HEK293 (cell line): Measurements from ENCODE around the gene IL9.

ENCODE experiments used
- CTCF ChIA-PET: fragments of 350-600 bp; formaldehyde crosslinking; extraction: SDS; loops from one replicate; lab custom pipeline; 2021; ENCODE audit warnings: antibody characterized with exemption; lab: Yijun Ruan, JAX
- POLR2A ChIA-PET: fragments of 300-600 bp; formaldehyde crosslinking; extraction: SDS; loops from one replicate; lab custom pipeline; 2020; ENCODE audit warnings: antibody characterized with exemption, inconsistent platforms; lab: Yijun Ruan, JAX
- H3K27ac ChIP-seq: fragments of 200-500 bp; sonication (Bioruptor generic); 2 replicates; pipeline ENCODE4 v1.5.1; 2014; ENCODE audit warnings: low read depth, low read length, control low read depth, inconsistent platforms; ENCODE audit errors: extremely low read depth
- H3K36me3 ChIP-seq, 2 experiments: fragments of 200-500 bp in 1 of 2; sonication (Bioruptor generic) in 1 of 2; 1 replicate in 1 of 2; 2 replicates in 1 of 2; pipeline ENCODE4 v1.5.1; 2014 to 2017; ENCODE audit warnings: inconsistent platforms in 2 of 2, low read length in 2 of 2; ENCODE audit not compliant: control insufficient read depth in 2 of 2, insufficient read depth in 1 of 2
- H3K4me1 ChIP-seq: fragments of 200-500 bp; sonication (Bioruptor generic); 2 replicates; pipeline ENCODE4 v1.5.1; 2014; ENCODE audit warnings: mild to moderate bottlenecking, low read length, inconsistent platforms; ENCODE audit not compliant: control insufficient read depth, insufficient read depth
- H3K4me3 ChIP-seq: 2 replicates; pipeline ENCODE4 v1.5.1; 2011; ENCODE audit warnings: low read depth, mild to moderate bottlenecking, control low read depth, low read length, moderate library complexity
- H3K9me3 ChIP-seq: fragments of 200-500 bp; sonication (Bioruptor generic); 2 replicates; pipeline ENCODE4 v1.5.1; 2014; ENCODE audit warnings: low read depth, low read length, inconsistent platforms; ENCODE audit not compliant: control insufficient read depth, insufficient read depth
- BCL11A ChIP-seq: fragments of 450-650 bp; formaldehyde crosslinking; IDR thresholded peaks from 2 replicates; pipeline ENCODE4 v1.5.1; 2016; ENCODE audit warnings: low read depth, missing biosample characterization, missing genetic modification characterization
- FEZF1 ChIP-seq: fragments of 450-650 bp; formaldehyde crosslinking; IDR thresholded peaks from 2 replicates; pipeline ENCODE4 v1.5.1; 2016; ENCODE audit warnings: missing biosample characterization, missing genetic modification characterization
- HOXC10 ChIP-seq: sonication (generic); formaldehyde crosslinking; IDR thresholded peaks from 2 replicates; pipeline ENCODE4 v1.8.1; 2023; ENCODE audit warnings: mild to moderate bottlenecking, missing genetic modification reagents
- OVOL3 ChIP-seq: fragments of 450-650 bp; formaldehyde crosslinking; IDR thresholded peaks from 2 replicates; pipeline ENCODE4 v1.5.1; 2016; ENCODE audit warnings: missing biosample characterization, missing genetic modification characterization
- PRDM10 ChIP-seq: fragments of 450-650 bp; formaldehyde crosslinking; IDR thresholded peaks from 2 replicates; pipeline ENCODE4 v1.5.1; 2016; ENCODE audit warnings: missing biosample characterization, missing genetic modification characterization
- PRDM4 ChIP-seq: fragments of 450-650 bp; formaldehyde crosslinking; IDR thresholded peaks from 2 replicates; pipeline ENCODE4 v1.5.1; 2017; ENCODE audit warnings: missing biosample characterization, missing genetic modification characterization
- SCRT1 ChIP-seq: fragments of 450-650 bp; formaldehyde crosslinking; IDR thresholded peaks from 2 replicates; pipeline ENCODE4 v1.5.1; 2016; ENCODE audit warnings: missing biosample characterization, missing genetic modification characterization, borderline replicate concordance
- ZNF132 ChIP-seq: fragments of 450-650 bp; formaldehyde crosslinking; IDR thresholded peaks from 2 replicates; pipeline ENCODE4 v1.5.1; 2017; ENCODE audit warnings: missing biosample characterization, missing genetic modification characterization, borderline replicate concordance
- ZNF133 ChIP-seq: fragments of 450-650 bp; formaldehyde crosslinking; IDR thresholded peaks from 2 replicates; pipeline ENCODE4 v1.5.1; 2016; ENCODE audit warnings: missing biosample characterization, missing genetic modification characterization
- ZNF16 ChIP-seq: fragments of 450-650 bp; formaldehyde crosslinking; IDR thresholded peaks from 2 replicates; pipeline ENCODE4 v1.5.1; 2016; ENCODE audit warnings: low read depth, missing biosample characterization, missing genetic modification characterization
- ZNF174 ChIP-seq: fragments of 450-650 bp; formaldehyde crosslinking; IDR thresholded peaks from 2 replicates; pipeline ENCODE4 v1.5.0; 2017; ENCODE audit warnings: missing biosample characterization, mild to moderate bottlenecking, missing genetic modification characterization
- ZNF221 ChIP-seq: fragments of 450-650 bp; formaldehyde crosslinking; IDR thresholded peaks from 2 replicates; pipeline ENCODE4 v1.5.1; 2017; ENCODE audit warnings: missing biosample characterization, missing genetic modification characterization, borderline replicate concordance
- ZNF223 ChIP-seq: fragments of 450-650 bp; formaldehyde crosslinking; IDR thresholded peaks from 2 replicates; pipeline ENCODE4 v1.5.1; 2016; ENCODE audit warnings: missing biosample characterization, missing genetic modification characterization
- ZNF274 ChIP-seq, 2 experiments: fragments of 200-500 bp in 1 of 2; fragments of 450-650 bp in 1 of 2; sonication (Bioruptor generic) in 1 of 2; formaldehyde crosslinking in 1 of 2; IDR thresholded peaks; 2 replicates each; pipeline versions ENCODE4 v1.5.1 to v1.6.1; 2014 to 2016; ENCODE audit warnings: borderline replicate concordance in 1 of 2, inconsistent platforms in 1 of 2, low read length in 1 of 2, missing biosample characterization in 1 of 2, missing genetic modification characterization in 1 of 2
- ZNF341 ChIP-seq: fragments of 450-650 bp; formaldehyde crosslinking; IDR thresholded peaks from 2 replicates; pipeline ENCODE4; 2016; ENCODE audit warnings: low read depth, missing biosample characterization, missing genetic modification characterization
- ZNF449 ChIP-seq: fragments of 450-650 bp; formaldehyde crosslinking; IDR thresholded peaks from 2 replicates; pipeline ENCODE4 v1.5.1; 2017; ENCODE audit warnings: missing biosample characterization, mild to moderate bottlenecking, missing genetic modification characterization, moderate library complexity
- ZNF501 ChIP-seq: fragments of 450-650 bp; formaldehyde crosslinking; IDR thresholded peaks from 2 replicates; pipeline ENCODE4 v1.5.1; 2016; ENCODE audit warnings: missing biosample characterization, missing genetic modification characterization
- ZNF549 ChIP-seq: fragments of 450-650 bp; IDR thresholded peaks from 2 replicates; pipeline ENCODE4 v1.5.1; 2018; ENCODE audit warnings: missing biosample characterization, missing genetic modification characterization, mild to moderate bottlenecking, inconsistent platforms, moderate library complexity
- ZNF585B ChIP-seq: fragments of 450-650 bp; formaldehyde crosslinking; IDR thresholded peaks from 2 replicates; pipeline ENCODE4 v1.5.1; 2016; ENCODE audit warnings: missing biosample characterization, missing genetic modification characterization
- ZNF600 ChIP-seq: fragments of 450-650 bp; formaldehyde crosslinking; IDR thresholded peaks from 2 replicates; pipeline ENCODE4 v1.5.1; 2016; ENCODE audit warnings: missing biosample characterization, missing genetic modification characterization
- ZNF610 ChIP-seq: fragments of 450-650 bp; formaldehyde crosslinking; IDR thresholded peaks from 2 replicates; pipeline ENCODE4 v1.5.1; 2016; ENCODE audit warnings: missing biosample characterization, missing genetic modification characterization, borderline replicate concordance
- ZNF654 ChIP-seq: fragments of 450-650 bp; formaldehyde crosslinking; IDR thresholded peaks from 2 replicates; pipeline ENCODE4 v1.5.1; 2016; ENCODE audit warnings: low read depth, missing biosample characterization, missing genetic modification characterization
- ZNF701 ChIP-seq: fragments of 450-650 bp; formaldehyde crosslinking; IDR thresholded peaks from 2 replicates; pipeline ENCODE4 v1.5.1; 2016; ENCODE audit warnings: missing biosample characterization, missing genetic modification characterization
- ZNF776 ChIP-seq: fragments of 450-650 bp; formaldehyde crosslinking; IDR thresholded peaks from 2 replicates; pipeline ENCODE4 v1.5.0; 2017; ENCODE audit warnings: missing biosample characterization, missing genetic modification characterization, borderline replicate concordance
- ZSCAN4 ChIP-seq: fragments of 450-650 bp; formaldehyde crosslinking; IDR thresholded peaks from 2 replicates; pipeline ENCODE4 v1.5.1; 2017; ENCODE audit warnings: missing biosample characterization, missing genetic modification characterization

IL9 gene

GRCh38 chr5:135916638-135917263 is 21.1 kb upstream of the IL9 start:
- POLR2A ChIA-PET: no interaction called here
- CTCF ChIA-PET: interaction anchor here (0.6 to 1.1 kb wide), 2 partner anchors 24 to 1058 kb away, joined by 3 read pairs; no protein-coding TSS in a partner anchor
- H3K4me1 ChIP-seq: 0 out of 2 replicates have a peak, but pooled peaks cover 6% of the 10 kb centered on the region
- no peaks in the 10 kb centered on the region for H3K36me3 ChIP-seq
- H3K9me3 ChIP-seq: no peaks in the 10 kb centered on the region
- TF ChIP-seq ZSCAN4 (tag by site-specific recombination) (no peak), ZNF221 (tag by site-specific recombination) (no peak), ZNF274 (IDR thresholded peaks at IDR 0.05; ENCODE audit: low read length) (no peak), ZNF274 (tag by site-specific recombination; IDR thresholded peaks at IDR 0.05; ENCODE audit: borderline replicate concordance) (no peak), SCRT1 (tag by site-specific recombination) (no peak), ZNF449 (tag by site-specific recombination) (no peak), ZNF600 (tag by site-specific recombination) (no peak), OVOL3 (tag by site-specific recombination) (no peak), ZNF654 (tag by site-specific recombination) (no peak), ZNF16 (tag by site-specific recombination) (no peak), FEZF1 (tag by site-specific recombination) (no peak), ZNF776 (tag by site-specific recombination) (no peak), ZNF501 (tag by site-specific recombination) (no peak), ZNF701 (tag by site-specific recombination) (no peak), PRDM10 (tag by site-specific recombination) (no peak), ZNF549 (tag by site-specific recombination) (no peak)
- H3K27ac ChIP-seq: no peak overlapping the region
- H3K4me3 ChIP-seq: no peak overlapping the region

GRCh38 chr5:135915466-135916001 is 19.9 kb upstream of the IL9 start:
- Histone ChIP-seq H3K36me3 (no peaks in the 10 kb centered on the region), H3K9me3 (no peaks in the 10 kb centered on the region), H3K27ac (no peak overlapping the region), H3K4me3 (no peak overlapping the region), H3K4me1 (no peaks in the 10 kb centered on the region)
- ChIA-PET CTCF (interaction anchor here (0.7 to 1.1 kb wide), 2 partner anchors 23 to 296 kb away, joined by 3 read pairs; no protein-coding TSS in a partner anchor), POLR2A (no interaction called here)
- TF ChIP-seq ZNF610 (tag by site-specific recombination) (no peak), FEZF1 (tag by site-specific recombination) (no peak), HOXC10 (CRISPR knock-in tag) (no peak), ZNF174 (tag by site-specific recombination) (no peak), ZNF654 (tag by site-specific recombination) (no peak), ZNF341 (no peak), PRDM4 (tag by site-specific recombination) (no peak), ZNF132 (tag by site-specific recombination) (no peak), ZNF223 (no peak), ZNF585B (tag by site-specific recombination) (no peak), ZNF133 (tag by site-specific recombination) (no peak), BCL11A (tag by site-specific recombination) (no peak)
